Neuronal stem cell (in vitro differentiated cells): ENCODE results near the gene SDC3.

ENCODE experiments used
- DNase-seq: peaks from one replicate; pipeline ENCODE4 v3.0.0-alpha.2; 2013; ENCODE audit warnings: low spot score
- H2AFZ ChIP-seq: one replicate; pipeline ENCODE4 v1.6.1; 2013; ENCODE audit warnings: mild to moderate bottlenecking, low read length, inconsistent platforms
- H2AK5ac ChIP-seq: 2 replicates; pipeline ENCODE4 v1.6.1; 2013; ENCODE audit warnings: low read depth, mild to moderate bottlenecking, inconsistent platforms, low read length, moderate library complexity, mixed read lengths
- H2BK120ac ChIP-seq: 2 replicates; pipeline ENCODE4 v1.6.1; 2013; ENCODE audit warnings: low read depth, mild to moderate bottlenecking, inconsistent platforms, low read length, moderate library complexity, mixed read lengths
- H2BK12ac ChIP-seq: one replicate; pipeline ENCODE4 v1.6.1; 2013; ENCODE audit warnings: low read length, inconsistent platforms
- H2BK15ac ChIP-seq: 2 replicates; pipeline ENCODE4 v1.6.1; 2013; ENCODE audit warnings: mild to moderate bottlenecking, low read length, inconsistent platforms, mixed read lengths
- H2BK5ac ChIP-seq: one replicate; pipeline ENCODE4 v1.6.1; 2013; ENCODE audit warnings: inconsistent platforms, mild to moderate bottlenecking, low read length, moderate library complexity
- H3K14ac ChIP-seq: one replicate; pipeline ENCODE4 v1.6.1; 2013; ENCODE audit warnings: low read length, inconsistent platforms
- H3K18ac ChIP-seq: 2 replicates; pipeline ENCODE4 v1.6.1; 2013; ENCODE audit warnings: low read length, inconsistent platforms
- H3K23ac ChIP-seq: 2 replicates; pipeline ENCODE4 v1.6.1; 2013; ENCODE audit warnings: low read depth, mild to moderate bottlenecking, mixed read lengths, low read length, inconsistent platforms; ENCODE audit not compliant: poor library complexity
- H3K27ac ChIP-seq: replicated peaks from 3 replicates; pipeline ENCODE4 v1.5.1; 2013; ENCODE audit warnings: low read length, inconsistent platforms
- H3K27me3 ChIP-seq, 3 experiments: 2 replicates each; pipeline ENCODE4 v1.6.1; 2013; ENCODE audit warnings: low read length in 3 of 3, mild to moderate bottlenecking in 2 of 3, inconsistent platforms in 1 of 3, low read depth in 1 of 3, mixed read lengths in 1 of 3, moderate library complexity in 1 of 3; ENCODE audit not compliant: control insufficient read depth in 3 of 3, insufficient read depth in 3 of 3
- H3K36me3 ChIP-seq, 2 donors: replicated peaks in 1 of 2; 2 replicates each; pipeline ENCODE4 v1.6.1; 2013; ENCODE audit warnings: low read length in 2 of 2; ENCODE audit not compliant: control insufficient read depth in 2 of 2, insufficient read depth in 2 of 2
- H3K4ac ChIP-seq: 2 replicates; pipeline ENCODE4 v1.6.1; 2013; ENCODE audit warnings: inconsistent platforms, mild to moderate bottlenecking, low read length, moderate library complexity
- H3K4me1 ChIP-seq, 2 donors: 1 replicate in 1 of 2; 2 replicates in 1 of 2; pipeline ENCODE4 v1.6.1; 2013; ENCODE audit warnings: low read length in 2 of 2, low read depth in 1 of 2; ENCODE audit not compliant: control insufficient read depth in 2 of 2, insufficient read depth in 1 of 2
- H3K4me2 ChIP-seq: one replicate; pipeline ENCODE4 v1.6.1; 2013; ENCODE audit warnings: mild to moderate bottlenecking, low read length, inconsistent platforms; ENCODE audit not compliant: insufficient read depth, poor library complexity, severe bottlenecking
- H3K4me3 ChIP-seq, 2 donors: 2 replicates each; pipeline ENCODE4 v1.5.1; 2013; ENCODE audit warnings: low read length in 2 of 2, mild to moderate bottlenecking in 2 of 2, inconsistent platforms in 1 of 2, moderate library complexity in 1 of 2
- H3K79me1 ChIP-seq: one replicate; pipeline ENCODE4 v1.6.1; 2013; ENCODE audit warnings: low read depth, mild to moderate bottlenecking, inconsistent platforms, low read length, moderate library complexity
- H3K9ac ChIP-seq: one replicate; pipeline ENCODE4 v1.6.1; 2013; ENCODE audit warnings: mild to moderate bottlenecking, low read depth, low read length, inconsistent platforms; ENCODE audit not compliant: poor library complexity
- H3K9me3 ChIP-seq, 2 donors: replicated peaks in 1 of 2; 2 replicates each; pipeline versions ENCODE3 to v1.6.1; 2013; ENCODE audit warnings: low read length in 2 of 2, mild to moderate bottlenecking in 2 of 2, inconsistent platforms in 1 of 2, low read depth in 1 of 2, mixed read lengths in 1 of 2, moderate library complexity in 1 of 2; ENCODE audit not compliant: control insufficient read depth in 2 of 2, insufficient read depth in 1 of 2
- H4K8ac ChIP-seq: one replicate; pipeline ENCODE4 v1.6.1; 2013; ENCODE audit warnings: low read depth, mild to moderate bottlenecking, inconsistent platforms, low read length, moderate library complexity
- H4K91ac ChIP-seq: one replicate; pipeline ENCODE4 v1.6.1; 2013; ENCODE audit warnings: low read length, low read depth, mild to moderate bottlenecking, inconsistent platforms; ENCODE audit not compliant: poor library complexity
- WGBS, 2 donors: extraction: QIAGEN DNeasy Blood & Tissue Kit; methylation state at CpG; one replicate each; pipeline ENCODE4 v1.1.7; 2013; ENCODE audit warnings: missing lambda C conversion rate in 2 of 2, mixed read lengths in 1 of 2; ENCODE audit not compliant: insufficient read length in 2 of 2, insufficient replicate concordance in 1 of 2; ENCODE audit errors: extremely low coverage in 2 of 2; 5-methylcytosine and 5-hydroxymethylcytosine counted together

The SDC3 gene

GRCh38 chr1:30889511-30889910, 19.0 kb downstream of the SDC3 start:
- no peaks in the 10 kb centered on the region for H3K27me3 ChIP-seq
- no peak overlapping the region for H4K91ac ChIP-seq
- H2BK5ac ChIP-seq: no peak overlapping the region
- H3K27ac ChIP-seq: no peak overlapping the region
- no peak overlapping the region for H2BK12ac ChIP-seq
- no peak for DNase-seq
- WGBS, 2 donors: no CpG with 5 or more reads among the region's 5 CpGs
- H2BK120ac ChIP-seq: no peak overlapping the region
- H2AK5ac ChIP-seq: no peak overlapping the region
- no peak overlapping the region for H2BK15ac ChIP-seq
- peaks cover 10% of the 10 kb centered on the region for H3K79me1 ChIP-seq
- H3K9ac ChIP-seq: no peak overlapping the region
- no peak overlapping the region for H3K14ac ChIP-seq
- H4K8ac ChIP-seq: no peak overlapping the region
- no peak overlapping the region for H3K4me2 ChIP-seq
- H3K23ac ChIP-seq: no peak overlapping the region
- H3K36me3 ChIP-seq: peaks cover 0 to 10% of the 10 kb centered on the region in 2 donors
- no peak overlapping the region for H3K4ac ChIP-seq
- peaks cover 28 to 45% of the 10 kb centered on the region in 2 donors for H3K4me1 ChIP-seq
- H3K4me3 ChIP-seq: no peak overlapping the region
- no peak overlapping the region for H2AFZ ChIP-seq
- H3K9me3 ChIP-seq: no peaks in the 10 kb centered on the region
- no peak overlapping the region for H3K18ac ChIP-seq

GRCh38 chr1:30888975-30889374, 19.6 kb downstream of the SDC3 start:
- no peak overlapping the region for H2BK120ac ChIP-seq
- H2BK15ac ChIP-seq: no peak overlapping the region
- no peaks in the 10 kb centered on the region for H3K9me3 ChIP-seq
- H3K18ac ChIP-seq: peak overlapping the region; percentile 41
- no peaks in the 10 kb centered on the region for H3K27me3 ChIP-seq
- no peak overlapping the region for H3K4ac ChIP-seq
- peaks cover 9% of the 10 kb centered on the region for H3K79me1 ChIP-seq
- H3K27ac ChIP-seq: peak overlapping the region; percentile 30
- H4K8ac ChIP-seq: no peak overlapping the region
- no peak overlapping the region for H3K4me3 ChIP-seq
- H2AFZ ChIP-seq: no peak overlapping the region
- no peak overlapping the region for H3K9ac ChIP-seq
- no peak for DNase-seq
- peak overlapping the region; percentile 10 for H2BK5ac ChIP-seq
- peaks cover 28 to 41% of the 10 kb centered on the region in 2 donors for H3K4me1 ChIP-seq
- H2BK12ac ChIP-seq: no peak overlapping the region
- WGBS, 2 donors: no CpG with 5 or more reads among the region's 3 CpGs
- H3K14ac ChIP-seq: no peak overlapping the region
- no peak overlapping the region for H3K4me2 ChIP-seq
- H4K91ac ChIP-seq: no peak overlapping the region
- H3K36me3 ChIP-seq: peaks cover 0 to 8% of the 10 kb centered on the region in 2 donors
- H2AK5ac ChIP-seq: peak overlapping the region; percentile 65
- H3K23ac ChIP-seq: no peak overlapping the region

- Histone ChIP-seq H3K4ac (no peak overlapping the region), H3K9me3 (no peaks in the 10 kb centered on the region), H2BK120ac (no peak overlapping the region), H3K36me3 (peaks cover 0 to 8% of the 10 kb centered on the region in 2 donors), H2BK15ac (peak overlapping the region; percentile 12), H3K79me1 (peaks cover 11% of the 10 kb centered on the region), H2AFZ (no peak overlapping the region), H3K27ac (peak overlapping the region; percentile 57), H2BK12ac (no peak overlapping the region), H3K27me3 (no peaks in the 10 kb centered on the region), H3K9ac (no peak overlapping the region), H2AK5ac (peak overlapping the region; percentile 67), H3K18ac (peak overlapping the region; percentile 71), H3K4me3 (no peak overlapping the region), H3K23ac (no peak overlapping the region), H3K4me1 (peaks cover 25 to 40% of the 10 kb centered on the region in 2 donors), H2BK5ac (peak overlapping the region; percentile 10), H4K8ac (no peak overlapping the region), H4K91ac (peak overlapping the region; percentile 5), H3K4me2 (no peak overlapping the region), H3K14ac (peak overlapping the region; percentile 39)
- DNase-seq: no peak
- WGBS, 2 donors: no CpG with 5 or more reads among the region's 8 CpGs
These were observed 20.2 kb downstream of the SDC3 start for GRCh38 chr1:30888391-30888790.

- Histone ChIP-seq H4K91ac (no peak overlapping the region), H2BK120ac (no peak overlapping the region), H3K79me1 (peaks cover 8% of the 10 kb centered on the region), H3K27ac (peak overlapping the region; percentile 57), H3K9ac (no peak overlapping the region), H3K36me3 (peaks cover 0 to 8% of the 10 kb centered on the region in 2 donors), H3K4me2 (no peak overlapping the region), H2BK5ac (no peak overlapping the region), H3K27me3 (no peaks in the 10 kb centered on the region), H4K8ac (no peak overlapping the region), H3K9me3 (no peaks in the 10 kb centered on the region), H2AK5ac (peak overlapping the region; percentile 67), H3K18ac (peak overlapping the region; percentile 71), H2BK15ac (peak overlapping the region; percentile 12), H3K14ac (peak overlapping the region; percentile 39), H3K23ac (no peak overlapping the region), H3K4me3 (no peak overlapping the region), H3K4me1 (peaks cover 23 to 34% of the 10 kb centered on the region in 2 donors), H2AFZ (no peak overlapping the region), H3K4ac (no peak overlapping the region), H2BK12ac (no peak overlapping the region)
- no CpG with 5 or more reads among the region's 10 CpGs for WGBS, 2 donors
- no peak for DNase-seq
These were observed 20.9 kb downstream of the SDC3 start for GRCh38 chr1:30887485-30888315.
